ENCODE data around the gene SDHD.

Gene SDHD

DNA sequence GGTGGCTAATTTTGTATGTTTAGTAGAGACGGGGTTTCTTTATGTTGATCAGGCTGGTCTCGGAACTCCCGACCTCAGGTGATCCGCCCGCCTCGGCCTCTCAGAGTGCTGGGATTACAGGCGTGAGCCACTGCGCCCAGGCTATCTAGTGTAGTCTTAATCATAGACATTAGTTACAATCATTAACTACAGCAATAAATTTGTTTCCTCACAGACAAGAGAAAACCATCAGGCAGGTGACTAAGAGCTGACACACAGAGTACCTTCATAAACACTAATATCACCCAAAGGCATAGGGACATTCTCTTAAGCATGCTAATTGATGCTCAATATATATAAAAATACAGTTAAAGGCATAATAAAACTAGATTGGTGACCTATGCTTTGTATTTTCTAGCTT is 19.4 kb downstream of the SDHD start:
- no peak for DNase-seq

DNA sequence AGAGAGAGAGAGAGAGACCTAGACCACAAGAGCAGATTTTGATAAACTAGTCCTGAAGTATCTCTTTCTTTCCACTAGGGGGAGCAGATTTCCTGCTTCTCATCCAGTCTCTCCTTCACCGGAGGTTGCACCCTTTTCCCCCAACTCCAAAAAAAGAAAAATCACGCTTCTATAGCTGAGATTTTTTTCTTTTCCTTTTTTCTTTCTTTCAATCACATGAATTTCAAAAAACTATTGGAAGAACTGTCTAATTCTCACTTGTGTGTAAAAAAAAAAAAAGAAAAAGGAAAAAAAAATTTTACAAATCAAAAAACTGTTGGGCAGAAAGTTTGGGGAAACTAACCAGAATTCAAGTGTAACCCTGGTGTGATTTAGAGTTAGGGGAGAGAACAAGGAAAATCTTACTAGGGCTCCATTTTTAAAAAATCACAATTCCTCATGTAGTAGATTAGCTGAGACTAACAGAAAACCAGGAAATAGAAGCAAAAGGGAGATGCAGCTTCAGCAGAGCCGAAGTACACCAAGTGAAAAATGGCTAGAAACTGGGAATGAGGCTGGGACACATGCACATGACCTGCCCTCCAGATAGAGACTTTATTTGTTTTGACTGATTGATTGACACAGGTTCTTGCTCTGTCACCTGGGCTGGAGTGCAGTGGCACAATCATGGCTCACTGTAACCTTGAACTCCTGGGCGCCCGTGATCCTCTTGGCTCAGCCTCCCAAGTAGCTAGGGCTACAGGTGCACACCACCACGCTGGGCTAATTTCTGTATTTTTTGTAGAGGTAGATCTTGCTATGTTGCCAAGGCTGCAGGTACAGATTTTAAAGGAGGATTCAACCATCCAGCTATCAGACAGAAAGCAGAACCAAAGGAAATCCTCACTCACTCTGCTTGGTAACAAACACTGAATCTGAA is 27.1 kb downstream of the SDHD start:
- no peak for DNase-seq

GRCh38 chr11:112114460-112114859 is 27.8 kb downstream of the SDHD start:
- DNase-seq, result no peak

DNA sequence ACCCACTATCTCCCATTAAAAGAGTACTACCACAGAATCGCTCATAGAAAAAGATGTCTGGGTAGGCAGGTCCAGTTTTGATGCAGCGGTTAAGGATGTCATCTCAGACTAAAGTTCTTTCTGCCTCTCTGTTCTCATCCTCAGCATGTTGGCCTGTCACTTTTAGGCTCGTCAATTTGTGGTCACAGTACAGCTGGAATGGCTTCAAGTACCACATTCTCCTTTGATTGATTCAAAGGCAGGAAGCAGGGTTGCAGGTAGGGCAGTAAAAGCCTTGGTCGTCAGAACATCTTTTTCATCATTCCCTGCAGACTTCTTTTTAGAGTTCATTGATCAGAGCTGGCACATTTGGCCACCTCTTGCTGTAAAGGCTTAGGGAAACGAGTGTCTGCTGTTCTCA is 28.7 kb downstream of the SDHD start:
- DNase-seq, result no peak

GRCh38 chr11:112118176-112118575 is 31.5 kb downstream of the SDHD start:
- no peak for DNase-seq

DNA sequence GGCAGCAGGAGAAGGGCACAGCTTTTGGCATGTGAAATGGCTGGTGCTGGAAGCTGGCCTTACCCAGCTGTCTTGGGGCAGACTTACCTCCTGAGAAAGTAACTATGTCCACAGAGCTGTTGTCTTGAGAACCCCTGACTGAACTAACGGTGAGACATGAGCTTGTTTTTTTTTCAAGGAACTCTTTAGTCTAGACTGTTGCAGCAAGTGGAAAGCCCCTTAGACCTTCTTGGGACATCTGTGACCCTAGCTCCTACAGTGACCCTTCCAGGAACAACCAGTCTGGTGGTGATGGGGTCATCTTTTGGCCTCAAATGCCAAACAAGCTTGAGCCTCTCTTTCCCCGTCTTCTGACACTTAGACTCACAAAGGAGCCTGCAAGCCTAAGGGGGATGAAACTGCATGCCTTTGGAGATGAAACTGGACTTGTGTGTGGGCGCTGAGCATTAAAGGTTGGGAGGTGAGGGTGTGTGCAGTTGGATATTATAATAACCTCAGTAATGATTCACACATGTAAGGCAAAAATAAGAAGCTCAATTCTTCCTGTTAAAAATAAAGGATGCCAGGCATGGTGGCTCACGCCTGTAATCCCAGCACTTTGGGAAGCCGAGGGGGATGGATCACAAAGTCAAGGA is 35.4 kb downstream of the SDHD start:
- DNase-seq, result no peak

GRCh38 chr11:112123129-112123528 is 36.5 kb downstream of the SDHD start:
- no peak for DNase-seq

- DNase-seq, result no peak
Observed at GRCh38 chr11:112127056-112127455, 40.4 kb downstream of the SDHD start.

DNA sequence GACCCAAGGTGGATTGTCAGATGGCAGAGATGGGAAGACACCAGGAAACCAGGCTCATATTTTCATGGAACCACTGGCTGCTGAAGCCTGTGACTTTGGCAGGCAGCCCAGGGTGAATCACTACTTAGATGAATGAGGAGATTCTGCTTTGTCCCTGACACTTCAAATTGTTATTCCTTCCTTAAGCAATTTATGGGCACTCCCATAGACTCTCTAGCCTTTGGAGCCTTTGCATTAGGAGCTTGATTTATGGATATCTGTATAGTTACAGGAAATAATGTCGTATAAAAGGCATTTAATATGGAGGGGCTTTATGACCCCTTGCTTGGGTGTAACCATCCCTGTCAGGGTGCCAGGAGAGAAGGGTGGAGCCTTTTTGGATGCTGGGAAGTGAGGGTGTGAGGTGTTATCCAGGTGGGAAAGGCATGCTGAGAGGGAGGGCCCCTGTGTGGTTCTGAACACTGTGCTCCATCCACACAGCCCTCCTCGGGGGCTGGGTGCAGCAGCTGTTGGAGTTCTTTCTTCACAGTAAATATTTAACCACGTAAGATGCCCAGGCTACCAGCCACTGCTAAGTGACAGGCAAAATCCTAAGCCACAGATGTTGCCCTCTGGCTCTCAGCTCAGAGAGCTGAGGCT is 41.9 kb downstream of the SDHD start:
- DNase-seq, result no peak

DNA sequence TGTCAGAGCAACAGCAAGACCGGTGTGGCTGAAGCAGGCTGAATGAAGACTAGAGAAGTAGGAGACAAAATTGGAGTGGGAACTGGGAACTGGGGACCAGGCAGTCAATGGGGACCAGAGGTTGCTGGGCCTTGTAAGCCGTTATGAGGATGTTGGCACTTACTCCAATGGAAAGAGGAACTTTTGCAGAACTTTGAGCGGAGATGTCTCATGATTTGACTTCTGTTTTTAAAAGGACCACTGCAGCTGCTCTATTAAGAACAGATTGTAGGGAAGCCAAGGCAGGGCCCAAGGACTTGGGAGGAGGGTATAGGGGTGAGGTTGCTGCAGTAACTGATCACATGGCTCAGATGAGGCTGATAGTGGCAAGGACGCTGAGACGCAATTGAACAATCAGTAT is 43.0 kb downstream of the SDHD start:
- no peak for DNase-seq

- DNase-seq, result no peak
Observed at GRCh38 chr11:112132737-112133136, 46.1 kb downstream of the SDHD start.

- DNase-seq, result no peak
Observed at GRCh38 chr11:112134473-112134872, 47.8 kb downstream of the SDHD start.

DNA sequence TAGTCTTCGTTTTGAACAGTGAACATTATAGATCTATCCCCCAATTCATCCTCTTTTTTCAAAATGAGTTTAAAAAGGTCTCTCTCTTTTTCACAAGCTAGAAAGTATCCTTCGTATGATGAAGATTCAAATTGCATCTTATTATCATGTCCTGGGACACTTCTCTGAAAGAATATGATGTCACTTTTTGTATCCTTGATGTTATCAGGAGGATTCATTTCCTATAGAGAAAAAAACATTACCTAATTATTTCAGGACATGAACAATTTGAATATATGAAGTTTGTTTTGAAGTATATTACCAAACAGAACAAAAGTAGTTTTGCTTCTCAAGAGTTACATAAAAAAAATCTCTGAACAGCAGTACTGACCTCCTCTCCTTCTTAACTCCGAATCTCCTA is 56.9 kb downstream of the SDHD start:
- DNase-seq, result no peak

Measured in activated naive CD4-positive, alpha-beta T cell (primary cell).